ENCODE measurements around the gene PDGFA.

Gene PDGFA

GRCh38 chr7:519484-520390 lies at the start of gene PDGFA:
PDGFA (minus strand) TSS chr7:519846; CDS start chr7:519001, 845 bp downstream.
- peak within 1 kb of the TSS; percentile 73 for H3K4me3 ChIP-seq (ENCODE audit: control insufficient read depth, low read depth, low read length)
- TF ChIP-seq CTCF (IDR thresholded peaks at IDR 0.05; ENCODE audit: control insufficient read depth, insufficient read depth, low read depth, low read length, missing control alignments), result no peak
- DNase-seq (ENCODE audit: low read depth), result no peak

- H3K4me3 ChIP-seq (ENCODE audit: control insufficient read depth, low read depth, low read length), result no peak overlapping the region
- peak; percentile 24 for DNase-seq (ENCODE audit: low read depth)
- TF ChIP-seq CTCF (IDR thresholded peaks at IDR 0.05; ENCODE audit: control insufficient read depth, insufficient read depth, low read depth, low read length, missing control alignments), result no peak
Observed at GRCh38 chr7:568031-568951, 48.6 kb upstream of the PDGFA start.

GRCh38 chr7:567305-567883 lies 47.7 kb upstream of the PDGFA start:
- no peak overlapping the region for H3K4me3 ChIP-seq (ENCODE audit: control insufficient read depth, low read depth, low read length)
- no peak for TF ChIP-seq CTCF (IDR thresholded peaks at IDR 0.05; ENCODE audit: control insufficient read depth, insufficient read depth, low read depth, low read length, missing control alignments)
- no peak for DNase-seq (ENCODE audit: low read depth)

GRCh38 chr7:566100-566499 lies 46.5 kb upstream of the PDGFA start:
- TF ChIP-seq CTCF (IDR thresholded peaks at IDR 0.05; ENCODE audit: control insufficient read depth, insufficient read depth, low read depth, low read length, missing control alignments), result no peak
- DNase-seq (ENCODE audit: low read depth), result no peak
- H3K4me3 ChIP-seq (ENCODE audit: control insufficient read depth, low read depth, low read length), result no peak overlapping the region

GRCh38 chr7:564176-564865 lies 44.7 kb upstream of the PDGFA start:
- DNase-seq (ENCODE audit: low read depth), result no peak
- TF ChIP-seq CTCF (IDR thresholded peaks at IDR 0.05; ENCODE audit: control insufficient read depth, insufficient read depth, low read depth, low read length, missing control alignments), result no peak

More at GRCh38 chr7:564176-564865, 44.7 kb upstream of the PDGFA start:
- no peak overlapping the region for H3K4me3 ChIP-seq (ENCODE audit: control insufficient read depth, low read depth, low read length)

Measured in AG09309 (cell line).